SK-N-SH treated with all-trans-retinoic acid at 6 μM for 48 hours (cell line): ENCODE measurements around the gene CD84.
"Not testable (repeated sequence)": the region's sequence is repeated elsewhere in the genome, so short reads cannot be mapped to it uniquely, and the experiment has no call there.

Source experiments
- BACH2 ChIP-seq: fragments of 250-450 bp; sonication (Bioruptor Pico); IDR thresholded peaks from 2 replicates; pipeline ENCODE4 v1.9.0; 2021; ENCODE audit warnings: mild to moderate bottlenecking, borderline replicate concordance
- ISL1 ChIP-seq: fragments of 250-450 bp; sonication (Bioruptor Pico); IDR thresholded peaks from 2 replicates; pipeline ENCODE4 v2.1.2; 2022; ENCODE audit warnings: mild to moderate bottlenecking, moderate library complexity
- ZC3H10 ChIP-seq: fragments of 250-450 bp; sonication (Bioruptor Pico); IDR thresholded peaks from 2 replicates; pipeline ENCODE4 v1.5.1; 2021; ENCODE audit warnings: mild to moderate bottlenecking, moderate library complexity
- ZFP3 ChIP-seq: fragments of 250-450 bp; sonication (Bioruptor Pico); IDR thresholded peaks from 2 replicates; pipeline ENCODE4 v1.5.0; 2020; ENCODE audit warnings: mild to moderate bottlenecking, moderate library complexity
- ZNF70 ChIP-seq: fragments of 450-650 bp; formaldehyde crosslinking; IDR thresholded peaks from 2 replicates; pipeline ENCODE4 v1.5.0; 2020; ENCODE audit warnings: mild to moderate bottlenecking, moderate library complexity
- TF ChIP-seq, protein P1 (sequence below): fragments of 250-450 bp; sonication (Bioruptor Pico); IDR thresholded peaks from 2 replicates; pipeline ENCODE4 v1.5.0; 2020; ENCODE audit warnings: mild to moderate bottlenecking, moderate library complexity

DNA sequence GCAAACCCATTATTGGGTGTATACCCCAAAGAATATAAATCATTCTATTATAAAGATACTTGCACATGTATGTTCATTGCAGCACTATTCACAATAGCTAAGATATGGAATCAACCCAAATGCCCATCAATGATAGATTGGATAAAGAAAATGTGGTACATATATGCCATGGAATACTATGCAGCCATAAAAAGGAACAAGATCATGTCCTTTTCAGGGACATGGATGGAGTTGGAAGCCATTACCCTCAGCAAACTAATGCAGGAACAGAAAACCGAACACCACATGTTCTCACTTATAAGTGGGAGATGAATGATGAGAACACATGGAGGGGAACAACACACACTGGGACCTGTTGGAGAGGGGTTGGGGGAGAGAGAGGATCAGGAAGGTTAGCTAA, 16.1 kb downstream of the CD84 start:
- TF ChIP-seq, protein P1, sequence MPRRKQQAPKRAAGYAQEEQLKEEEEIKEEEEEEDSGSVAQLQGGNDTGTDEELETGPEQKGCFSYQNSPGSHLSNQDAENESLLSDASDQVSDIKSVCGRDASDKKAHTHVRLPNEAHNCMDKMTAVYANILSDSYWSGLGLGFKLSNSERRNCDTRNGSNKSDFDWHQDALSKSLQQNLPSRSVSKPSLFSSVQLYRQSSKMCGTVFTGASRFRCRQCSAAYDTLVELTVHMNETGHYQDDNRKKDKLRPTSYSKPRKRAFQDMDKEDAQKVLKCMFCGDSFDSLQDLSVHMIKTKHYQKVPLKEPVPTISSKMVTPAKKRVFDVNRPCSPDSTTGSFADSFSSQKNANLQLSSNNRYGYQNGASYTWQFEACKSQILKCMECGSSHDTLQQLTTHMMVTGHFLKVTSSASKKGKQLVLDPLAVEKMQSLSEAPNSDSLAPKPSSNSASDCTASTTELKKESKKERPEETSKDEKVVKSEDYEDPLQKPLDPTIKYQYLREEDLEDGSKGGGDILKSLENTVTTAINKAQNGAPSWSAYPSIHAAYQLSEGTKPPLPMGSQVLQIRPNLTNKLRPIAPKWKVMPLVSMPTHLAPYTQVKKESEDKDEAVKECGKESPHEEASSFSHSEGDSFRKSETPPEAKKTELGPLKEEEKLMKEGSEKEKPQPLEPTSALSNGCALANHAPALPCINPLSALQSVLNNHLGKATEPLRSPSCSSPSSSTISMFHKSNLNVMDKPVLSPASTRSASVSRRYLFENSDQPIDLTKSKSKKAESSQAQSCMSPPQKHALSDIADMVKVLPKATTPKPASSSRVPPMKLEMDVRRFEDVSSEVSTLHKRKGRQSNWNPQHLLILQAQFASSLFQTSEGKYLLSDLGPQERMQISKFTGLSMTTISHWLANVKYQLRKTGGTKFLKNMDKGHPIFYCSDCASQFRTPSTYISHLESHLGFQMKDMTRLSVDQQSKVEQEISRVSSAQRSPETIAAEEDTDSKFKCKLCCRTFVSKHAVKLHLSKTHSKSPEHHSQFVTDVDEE (CRISPR knock-in tag), result not testable (repeated sequence)
- TF ChIP-seq ZC3H10 (CRISPR knock-in tag); ISL1; ZNF70 (CRISPR knock-in tag); ZFP3 (CRISPR knock-in tag); BACH2 (CRISPR knock-in tag): not testable (repeated sequence)
